Activated T-cell treated with anti-CD3 and anti-CD28 coated beads for 48 hours (primary cell): ENCODE data around the gene STK35.
"Not testable (repeated sequence)": the region's sequence is repeated elsewhere in the genome, so short reads cannot be mapped to it uniquely, and the experiment has no call there.

ENCODE experiments used
- DNase-seq: peaks from one replicate; pipeline ENCODE4 v3.0.0-alpha.2; 2020; ENCODE audit warnings: low read depth

Gene STK35

DNA sequence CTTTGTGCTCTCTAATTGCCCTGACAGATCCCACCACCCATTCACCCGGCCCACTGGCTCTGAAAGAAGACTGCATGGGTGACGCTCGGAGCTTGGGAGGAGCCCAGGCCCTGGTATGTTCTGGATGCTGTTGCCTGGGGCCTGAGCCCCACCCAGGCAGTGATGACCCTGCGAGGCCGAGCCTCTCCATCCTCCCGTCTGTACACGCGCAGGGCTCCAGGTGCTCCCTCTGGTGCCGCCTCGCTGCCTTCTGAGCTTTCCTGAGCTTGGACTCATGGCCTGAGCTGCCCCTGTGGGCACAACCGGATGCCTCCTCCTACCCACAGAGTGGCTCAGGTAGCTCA, 61.2 kb downstream of the STK35 start:
- DNase-seq, result no peak

GRCh38 chr20:2163312-2163711, 61.7 kb downstream of the STK35 start:
- no peak for DNase-seq

DNA sequence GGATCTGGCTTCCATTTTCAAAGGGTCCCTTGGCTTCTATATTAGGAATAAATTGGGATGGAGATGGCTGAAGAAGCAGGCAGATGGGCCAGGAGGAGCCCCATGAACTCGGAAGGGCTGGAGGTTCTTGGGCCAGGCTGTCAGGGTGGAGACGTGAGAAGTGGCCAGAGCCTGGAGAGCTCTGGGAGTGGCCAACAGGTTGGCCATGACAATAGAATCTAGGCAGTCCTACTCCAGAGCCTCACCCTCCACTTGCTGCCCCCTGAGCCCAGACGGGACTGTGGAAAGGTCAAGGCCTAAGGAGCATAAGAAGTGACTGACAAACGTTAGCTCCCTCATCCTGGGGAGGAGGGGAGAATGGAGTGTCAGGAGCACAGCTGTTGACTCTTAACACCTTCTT, 62.1 kb downstream of the STK35 start:
- no peak for DNase-seq

- no peak for DNase-seq
Observed at GRCh38 chr20:2164421-2164820, 62.8 kb downstream of the STK35 start.

DNA sequence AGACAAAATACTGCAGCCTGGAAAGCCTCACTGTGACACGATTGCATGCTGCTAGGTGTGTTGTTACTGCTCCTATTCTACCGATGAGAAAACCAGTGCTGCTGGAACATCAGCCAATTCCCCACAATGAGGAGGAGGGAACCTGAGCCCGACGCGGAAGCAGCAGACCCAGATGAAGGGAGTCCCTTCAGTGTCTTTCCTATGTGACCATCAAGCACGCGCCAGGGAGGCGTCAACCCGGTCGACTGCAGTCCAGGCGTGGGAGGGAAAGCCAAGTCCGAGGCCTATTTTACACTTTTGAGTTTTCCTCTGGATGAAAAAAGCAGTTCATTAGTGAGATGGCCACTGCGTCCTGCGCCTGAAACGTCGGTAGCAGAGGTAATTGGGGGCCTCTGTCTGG, 63.3 kb downstream of the STK35 start:
- DNase-seq, result no peak

DNA sequence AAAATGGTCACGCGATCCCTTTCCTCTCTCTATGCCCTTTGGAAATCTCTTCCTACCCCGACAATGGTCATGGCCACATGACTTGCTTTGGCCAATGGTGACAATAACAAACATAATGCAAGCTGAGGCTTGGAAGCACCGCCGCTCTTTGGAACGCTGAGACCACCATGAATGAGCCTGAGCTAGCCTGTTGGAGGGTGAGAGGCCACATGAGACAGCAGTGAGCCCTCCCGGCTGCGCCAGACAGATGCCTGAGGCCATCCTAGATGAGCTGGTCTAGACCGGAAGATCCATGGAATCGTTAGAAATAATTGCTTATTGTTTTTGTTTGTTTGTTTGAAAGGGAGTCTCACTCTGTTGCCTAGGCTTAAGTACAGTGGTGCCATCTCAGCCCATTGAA, 64.2 kb downstream of the STK35 start:
- no peak for DNase-seq

DNA sequence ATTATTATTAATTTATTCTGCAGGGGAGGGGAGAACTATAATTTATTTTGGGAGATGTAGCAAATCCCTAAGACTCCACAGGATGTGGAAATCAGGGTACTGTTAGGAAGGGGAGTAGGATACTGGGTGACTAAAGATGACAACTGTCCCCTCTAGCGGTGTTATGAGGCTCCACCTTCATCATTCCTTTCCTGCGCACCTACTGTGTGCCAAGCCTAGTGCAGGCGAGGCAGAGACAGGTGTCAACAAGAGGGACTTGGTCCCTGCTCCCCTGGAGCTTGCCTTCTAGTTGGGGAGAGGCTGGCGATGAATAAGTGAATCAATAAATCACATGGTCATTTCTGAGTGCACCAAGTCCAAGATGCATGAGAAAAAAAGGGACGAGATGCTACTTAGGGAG, 65.5 kb downstream of the STK35 start:
- DNase-seq, result no peak

DNA sequence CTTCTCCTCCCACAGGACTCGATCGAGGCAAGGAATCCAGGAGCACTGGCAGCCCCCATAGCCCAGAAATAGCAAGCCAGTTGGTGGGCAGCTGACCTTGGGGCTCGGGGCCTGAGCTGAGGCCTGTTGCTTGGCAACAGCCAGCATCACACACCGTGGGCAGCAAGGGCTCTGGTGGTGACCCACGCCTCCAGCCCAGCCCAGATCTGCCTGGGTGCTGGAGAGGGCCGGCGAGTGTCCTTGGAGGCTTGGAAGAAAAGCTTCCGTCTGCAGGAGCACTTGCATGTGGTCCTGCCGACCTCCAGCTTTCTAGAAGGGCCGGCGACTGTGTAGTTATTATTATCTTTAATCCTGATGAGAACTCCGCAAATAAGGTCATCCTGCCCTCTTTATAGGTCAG, 67.3 kb downstream of the STK35 start:
- no peak for DNase-seq

- DNase-seq, result no peak
Observed at GRCh38 chr20:2169456-2170088, 67.9 kb downstream of the STK35 start.

DNA sequence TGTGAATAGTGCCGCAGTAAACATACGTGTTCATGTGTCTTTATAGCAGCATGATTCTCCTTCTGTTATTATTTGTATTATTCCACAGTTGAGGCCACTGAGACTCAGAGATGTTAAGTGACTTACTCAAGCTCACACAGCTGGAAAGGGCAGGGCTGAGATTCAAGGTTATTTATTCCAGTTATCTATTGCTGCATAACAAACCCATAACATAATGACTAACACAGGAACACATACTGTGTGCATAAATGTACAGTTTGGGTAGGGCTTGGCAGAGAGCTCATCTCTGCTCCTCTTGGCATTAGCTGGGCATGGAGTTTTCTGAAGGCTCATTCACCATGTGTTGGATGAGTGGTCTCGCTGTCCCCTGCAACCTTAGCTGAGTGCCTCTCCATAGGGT, 68.8 kb downstream of the STK35 start:
- DNase-seq, result no peak

GRCh38 chr20:2171266-2171790, 69.7 kb downstream of the STK35 start:
- no peak for DNase-seq

- DNase-seq, result not testable (repeated sequence)
Observed at GRCh38 chr20:2171840-2172239, 70.2 kb downstream of the STK35 start.

DNA sequence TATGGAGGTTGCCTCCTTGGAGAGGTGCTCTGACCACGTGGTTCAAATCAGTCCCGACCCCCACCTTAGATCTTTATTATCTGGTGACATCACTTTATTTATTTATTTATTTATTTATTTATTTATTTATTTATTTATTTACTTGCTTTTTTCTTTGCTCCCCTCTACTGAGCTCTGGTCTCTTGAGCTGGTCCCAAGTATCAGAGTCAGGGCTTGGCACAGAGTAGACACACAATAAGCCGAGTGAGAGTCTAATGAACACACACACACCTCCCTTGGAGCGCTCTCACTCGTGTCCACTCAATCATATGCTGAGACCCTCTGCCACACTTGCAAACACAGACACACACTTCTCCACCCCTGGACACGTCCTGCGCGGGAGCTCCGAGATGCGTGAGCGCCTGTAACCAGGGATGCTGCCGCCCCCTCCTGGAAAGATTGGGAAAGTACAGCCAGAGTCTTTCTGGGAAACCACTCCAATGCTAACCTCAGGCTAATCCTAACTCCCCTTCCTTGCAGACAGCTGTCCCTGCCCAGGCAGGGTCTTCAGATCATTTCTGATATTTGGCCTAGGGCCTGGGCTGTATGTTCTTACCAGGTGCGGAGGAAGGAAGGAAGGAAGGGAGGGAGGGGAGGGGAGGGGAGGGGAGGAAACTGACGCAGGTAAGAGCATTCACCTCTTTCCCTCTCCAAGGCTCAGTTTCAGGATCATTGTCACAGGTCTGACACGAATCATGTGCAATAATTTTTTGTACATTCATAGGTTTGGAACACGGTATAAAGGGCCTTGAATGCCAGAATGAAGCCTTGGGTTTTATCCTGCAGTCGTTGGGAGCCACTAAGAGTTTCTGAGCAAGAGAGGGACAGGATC, 70.9 kb downstream of the STK35 start:
- peak; percentile 46 for DNase-seq

DNA sequence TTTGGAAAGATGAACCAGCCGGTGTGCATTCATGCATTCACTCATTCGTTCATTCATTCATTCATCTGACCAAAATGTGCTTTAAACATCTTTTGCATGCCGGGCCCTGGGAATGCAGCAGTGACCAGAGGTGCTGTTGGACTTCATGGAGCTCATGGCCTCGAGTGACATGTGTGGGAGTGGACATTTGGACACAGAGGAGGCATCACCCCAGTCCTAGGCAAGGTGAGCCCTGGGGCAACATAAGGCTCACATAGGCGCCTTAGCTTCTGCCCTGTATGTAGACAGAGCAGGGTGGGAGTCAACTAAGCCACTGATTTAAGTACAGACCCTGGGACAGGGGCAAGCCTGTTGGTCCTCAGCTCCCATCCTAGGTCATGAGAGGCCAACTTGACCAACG, 71.6 kb downstream of the STK35 start:
- no peak for DNase-seq

DNA sequence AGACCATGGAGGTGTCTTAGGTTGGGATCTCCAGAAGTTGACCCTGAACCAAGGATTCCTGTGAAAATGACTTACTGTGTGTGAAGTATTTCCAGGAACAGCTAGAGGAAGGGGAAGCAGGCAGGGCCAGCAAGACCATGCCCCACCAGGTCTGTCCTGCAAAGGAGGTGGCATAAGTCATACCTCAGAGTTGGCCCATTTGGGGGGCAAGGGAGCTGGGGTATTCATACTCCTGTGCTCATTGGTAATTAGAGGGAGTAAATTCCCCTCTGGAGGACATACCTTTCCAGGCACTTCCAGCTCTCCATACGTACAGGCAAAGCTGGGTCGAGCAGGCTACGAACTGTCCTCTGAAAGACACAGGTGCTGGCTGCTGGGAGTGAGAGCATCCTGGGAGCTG, 72.4 kb downstream of the STK35 start:
- DNase-seq, result no peak

DNA sequence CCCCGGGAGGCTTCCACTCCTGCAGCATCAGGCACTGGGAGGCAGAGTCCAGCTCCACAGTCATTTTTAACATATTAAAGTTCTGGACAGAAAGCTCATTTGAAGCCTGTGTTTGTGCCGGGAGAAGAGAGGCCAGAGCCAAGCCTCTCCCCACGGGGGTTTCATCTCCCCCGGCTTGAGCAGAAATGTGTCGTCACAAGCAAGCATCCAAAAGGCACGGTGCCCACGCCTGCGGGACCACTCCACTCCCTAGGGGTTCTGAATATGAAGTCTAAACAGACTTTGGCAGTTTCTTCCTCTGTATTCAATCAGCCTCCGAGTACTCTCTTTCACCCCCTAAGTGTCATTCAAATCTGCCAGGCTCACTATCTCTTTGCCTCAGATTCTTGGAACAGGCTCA, 75.3 kb downstream of the STK35 start:
- DNase-seq, result no peak

DNA sequence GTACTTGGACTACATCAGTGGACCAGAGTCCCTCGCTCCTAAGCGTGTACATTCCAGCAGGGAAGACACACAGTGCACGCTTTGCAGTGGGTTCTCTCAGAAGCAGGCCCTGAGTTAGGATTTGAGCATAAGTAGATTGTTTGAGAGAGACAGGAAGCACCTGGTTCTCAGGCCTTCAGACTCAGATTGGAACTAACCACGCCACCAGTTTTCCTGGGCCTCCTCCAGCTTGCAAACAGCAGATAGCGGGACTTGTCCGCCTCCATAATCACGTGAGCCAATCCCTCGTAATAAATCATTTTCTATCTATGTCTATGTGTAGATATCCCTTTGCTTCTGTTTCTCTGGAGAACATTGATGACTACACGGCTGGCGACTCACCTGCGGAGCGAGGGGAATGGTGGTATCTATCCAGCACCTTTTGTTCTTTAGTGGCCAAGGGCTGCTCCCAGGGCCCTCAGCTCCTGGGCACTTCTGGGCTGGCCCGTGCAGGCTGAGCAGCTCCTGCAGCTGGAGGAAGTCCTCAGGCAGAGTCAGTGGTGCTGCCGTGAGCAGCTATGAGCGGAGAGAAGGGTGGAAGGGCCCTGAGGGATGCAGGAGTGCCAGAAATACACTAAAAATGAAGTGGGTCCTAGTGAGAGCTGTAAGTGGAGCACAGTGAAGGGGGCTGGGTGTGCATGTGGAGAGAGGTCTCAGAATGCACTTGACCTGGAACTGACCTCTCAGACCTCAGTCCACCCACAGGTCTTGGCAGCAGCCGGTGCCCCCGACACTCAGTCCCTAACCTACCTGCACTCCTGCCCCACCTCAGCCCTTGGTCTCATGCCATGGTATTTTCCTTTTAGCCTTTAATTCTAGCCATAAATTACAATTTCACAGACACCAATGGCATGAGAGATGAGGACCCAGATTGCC, 76.9 kb downstream of the STK35 start:
- no peak for DNase-seq

GRCh38 chr20:2179233-2179580, 77.6 kb downstream of the STK35 start:
- no peak for DNase-seq

DNA sequence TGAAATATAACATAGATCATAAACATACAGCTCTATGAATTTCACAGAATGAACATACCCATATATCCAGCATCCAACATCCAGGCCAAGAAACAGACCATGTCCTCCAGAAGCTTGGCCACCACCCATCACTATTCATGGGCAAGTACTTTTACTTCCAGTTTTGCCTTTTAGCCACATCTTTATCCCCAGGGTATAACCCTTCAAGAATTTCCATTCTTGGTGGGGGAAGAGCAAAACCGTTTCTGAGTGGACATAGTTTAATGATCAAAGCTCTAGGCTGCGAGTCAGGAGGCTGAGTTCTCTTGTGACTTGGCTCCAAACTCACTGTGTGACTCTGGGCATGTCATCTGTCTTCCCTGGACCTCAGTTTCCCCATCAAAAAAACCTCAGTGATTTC, 78.3 kb downstream of the STK35 start:
- no peak for DNase-seq

GRCh38 chr20:2183381-2183780, 81.8 kb downstream of the STK35 start:
- no peak for DNase-seq

GRCh38 chr20:2184933-2185332, 83.3 kb downstream of the STK35 start:
- DNase-seq, result not testable (repeated sequence)

DNA sequence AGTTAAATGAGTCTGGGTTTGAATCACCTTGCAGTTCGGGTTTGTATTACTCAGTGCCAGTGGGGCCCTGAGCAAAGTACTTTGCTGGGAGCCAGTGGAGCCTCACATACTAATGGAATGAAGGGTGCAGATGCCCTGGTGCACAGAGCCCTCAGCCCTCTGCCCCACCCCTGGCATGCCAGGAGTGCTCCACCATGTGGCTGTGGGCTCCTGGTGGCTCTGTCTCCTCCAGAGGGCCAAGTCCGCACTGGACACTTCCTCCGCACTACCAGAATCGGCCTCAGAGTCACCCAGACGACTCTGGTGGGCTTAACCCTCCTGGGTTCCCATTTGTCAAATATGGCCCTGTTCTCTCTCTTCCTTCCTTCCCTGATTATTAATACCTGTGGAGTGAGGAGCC, 94.0 kb downstream of the STK35 start:
- DNase-seq, result no peak

DNA sequence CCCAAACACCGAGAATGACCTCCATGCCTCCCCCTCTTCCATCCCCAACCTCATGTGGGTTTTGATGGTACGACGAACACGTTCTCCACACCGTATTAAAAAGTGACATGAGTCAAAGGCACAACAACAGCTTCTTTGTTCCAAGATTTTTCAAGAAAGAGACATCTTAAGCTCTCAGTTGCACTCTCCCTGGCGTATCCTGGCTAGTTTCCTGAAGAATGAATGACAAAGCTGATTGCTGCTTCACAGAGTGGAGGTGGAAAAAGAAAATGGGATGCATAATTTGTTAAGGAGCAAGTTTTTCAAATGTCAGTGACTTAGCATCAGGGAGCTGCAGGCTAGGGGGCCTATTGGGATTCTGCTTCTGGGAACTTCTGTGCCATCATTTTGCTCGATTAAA, 95.5 kb downstream of the STK35 start:
- DNase-seq, result no peak
